ENCODE measurements around the gene TTLL5. TPM values are rescaled to one million over a fixed set of nuclear protein-coding genes. Genes with fewer than 3 reads are reported as not detected.

TTLL5 gene
- total RNA-seq, 4 donors from 2014 or later: 32.4 to 183 (median 40.6) TPM

GRCh38 chr14:75905147-75905904, 244.3 kb downstream of the TTLL5 start:
- intact Hi-C loops (cut with DNase I; ENCODE audit: low total_unique reads): loop anchor here (10.0 kb wide), 1 partner anchor 69 kb away; no protein-coding TSS in a partner anchor
- no peaks in the 10 kb centered on the region for H3K9me3 ChIP-seq
- peak; percentile 56 to 58 for DNase-seq
- H3K27ac ChIP-seq: peak overlapping the region; percentile 24 to 61
- H3K4me1 ChIP-seq: no peaks in the 10 kb centered on the region
- no peaks in the 10 kb centered on the region for H3K36me3 ChIP-seq
- H3K27me3 ChIP-seq: no peaks in the 10 kb centered on the region
- no peak overlapping the region for H3K4me3 ChIP-seq
- TF ChIP-seq POLR2A (IDR thresholded peaks at IDR 0.05) (no peak), CTCF (IDR thresholded peaks at IDR 0.05) (no peak)

- Histone ChIP-seq H3K27me3 (no peaks in the 10 kb centered on the region), H3K9me3 (no peaks in the 10 kb centered on the region), H3K4me1 (no peaks in the 10 kb centered on the region), H3K27ac (peak overlapping the region in 1 of 2 donors; percentile 61), H3K36me3 (no peaks in the 10 kb centered on the region), H3K4me3 (no peak overlapping the region)
- DNase-seq: no peak
- TF ChIP-seq POLR2A (IDR thresholded peaks at IDR 0.05) (no peak), CTCF (IDR thresholded peaks at IDR 0.05) (no peak)
- intact Hi-C loops (cut with DNase I; ENCODE audit: low total_unique reads): loop anchor here (10.0 kb wide), 1 partner anchor 69 kb away; no protein-coding TSS in a partner anchor
Measured at GRCh38 chr14:75906228-75906627, 245.2 kb downstream of the TTLL5 start.

- Histone ChIP-seq H3K9me3 (no peaks in the 10 kb centered on the region), H3K4me1 (no peaks in the 10 kb centered on the region), H3K4me3 (no peak overlapping the region), H3K27ac (peak overlapping the region; percentile 47 to 61), H3K36me3 (no peaks in the 10 kb centered on the region), H3K27me3 (no peaks in the 10 kb centered on the region)
- intact Hi-C loops (cut with DNase I; ENCODE audit: low total_unique reads): loop anchor here (10.0 kb wide), 1 partner anchor 68 kb away; no protein-coding TSS in a partner anchor
- DNase-seq: peak; percentile 63 to 82
- TF ChIP-seq POLR2A (IDR thresholded peaks at IDR 0.05): no peak
- TF ChIP-seq CTCF (IDR thresholded peaks at IDR 0.05): peak; percentile 75 to 89 (median 84)
Measured at GRCh38 chr14:75906680-75907280, 245.7 kb downstream of the TTLL5 start.

- Histone ChIP-seq H3K27me3 (no peaks in the 10 kb centered on the region), H3K9me3 (no peaks in the 10 kb centered on the region), H3K4me1 (no peaks in the 10 kb centered on the region), H3K4me3 (no peak overlapping the region), H3K36me3 (no peaks in the 10 kb centered on the region), H3K27ac (no peak overlapping the region)
- intact Hi-C loops (cut with DNase I; ENCODE audit: low total_unique reads): loop anchor here (10.0 kb wide), 1 partner anchor 67 kb away; no protein-coding TSS in a partner anchor
- DNase-seq: no peak
- TF ChIP-seq POLR2A (IDR thresholded peaks at IDR 0.05) (no peak), CTCF (IDR thresholded peaks at IDR 0.05) (no peak)
Measured at GRCh38 chr14:75907756-75908359, 246.8 kb downstream of the TTLL5 start.
